ENCODE data around the gene MARCHF6.

- TF ChIP-seq REST (IDR thresholded peaks at IDR 0.05; ENCODE audit: unreplicated experiment) (no peak), EZH2 (IDR thresholded peaks at IDR 0.05; ENCODE audit: low read depth, unreplicated experiment) (no peak), CTCF (conservative IDR thresholded peaks at IDR 0.05; ENCODE audit: low read depth in 2 of 2) (no peak), EZH2phosphoT487 (IDR thresholded peaks at IDR 0.05; ENCODE audit: unreplicated experiment) (no peak), ETS1 (IDR thresholded peaks at IDR 0.05) (no peak), POLR2AphosphoS5 (IDR thresholded peaks at IDR 0.05; ENCODE audit: low read depth) (no peak), ZNF114 (CRISPR knock-in tag; IDR thresholded peaks at IDR 0.05) (no peak), STAT1 (IDR thresholded peaks at IDR 0.05; ENCODE audit: unreplicated experiment) (no peak), JUNB (IDR thresholded peaks at IDR 0.05; ENCODE audit: unreplicated experiment) (no peak), CREB1 (CRISPR knock-in tag; IDR thresholded peaks at IDR 0.05; ENCODE audit: low read depth) (no peak), ZNF331 (CRISPR knock-in tag; IDR thresholded peaks at IDR 0.05; ENCODE audit: low read depth) (no peak), NANOG (IDR thresholded peaks at IDR 0.05; ENCODE audit: borderline replicate concordance) (no peak), ZNF462 (CRISPR knock-in tag; IDR thresholded peaks at IDR 0.05) (no peak)
Measured at GRCh38 chr5:10396552-10396951, 43.1 kb downstream of the MARCHF6 start.

Measured in GM23338 (cell line).